Measurements from ENCODE around the gene GNG12. TPM values are rescaled to one million over a fixed set of nuclear protein-coding genes. Genes with fewer than 3 reads are reported as not detected.

GNG12 gene
- total and polyA plus RNA-seq, 2 donors (not counting 3 experiments of a cell fraction or from before 2014, with no cell fraction given): 107 to 152 TPM

DNA sequence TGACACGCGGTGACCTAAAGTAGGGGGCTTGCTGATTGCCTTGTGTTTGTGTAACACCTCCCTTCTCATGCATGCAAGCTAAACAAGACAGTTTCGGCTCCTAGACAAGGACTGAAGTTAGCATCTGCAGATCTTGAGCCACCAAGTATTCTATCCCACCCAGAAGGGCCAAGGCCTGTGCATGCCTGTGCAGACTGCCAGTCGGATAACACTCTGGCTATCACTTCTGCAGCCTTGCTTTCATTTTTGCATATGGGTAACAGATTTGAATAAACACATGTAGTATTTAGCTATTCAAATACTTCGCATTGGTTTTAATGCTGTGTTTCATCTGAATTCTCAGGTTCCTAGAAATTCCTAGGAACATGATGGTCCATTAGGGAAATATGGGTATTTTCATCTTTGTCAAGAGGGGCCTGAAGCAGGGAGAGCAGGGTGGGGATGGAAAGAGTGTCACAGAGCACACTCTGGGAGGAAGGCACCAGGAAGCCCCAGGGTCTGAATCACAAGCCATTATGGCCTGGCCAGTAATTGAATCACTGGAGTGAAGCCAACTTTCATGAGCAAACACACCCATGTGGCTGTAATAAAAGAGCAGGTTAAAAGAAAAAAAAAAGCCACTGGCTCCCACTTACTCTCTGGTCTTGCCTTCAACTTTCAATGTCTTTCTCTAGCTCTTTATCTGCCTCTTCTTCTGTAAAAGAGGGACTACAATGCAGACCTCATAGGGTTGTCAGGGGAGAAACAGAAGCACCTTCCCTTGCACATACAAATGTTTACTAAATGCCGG lies 120.0 kb downstream of the GNG12 start:
- H3K9ac ChIP-seq (replicated peaks; ENCODE audit: extremely low read depth, insufficient read depth, low read length): peak overlapping the region; percentile 35
- no peaks in the 10 kb centered on the region for H4K20me1 ChIP-seq (replicated peaks; ENCODE audit: control insufficient read depth, extremely low read depth, insufficient read depth, low read length)
- no peak overlapping the region for H2AFZ ChIP-seq (ENCODE audit: low read depth, low read length)
- intact Hi-C loops (cut with micrococcal nuclease) (loop anchor here (1.0 kb wide), 4 partner anchors 10 to 39 kb away; no protein-coding TSS in a partner anchor), dilution Hi-C loops (cut with MboI; ENCODE audit: extremely low pct_ligation_motif_present, low sequenced_read_pairs) (no loop called here)
- peaks cover 17% of the 10 kb centered on the region for H3K79me2 ChIP-seq (ENCODE audit: control insufficient read depth, insufficient read depth, low read length)
- TF ChIP-seq EZH2 (IDR thresholded peaks at IDR 0.05; ENCODE audit: borderline replicate concordance, low read depth, low read length, severe bottlenecking) (no peak), JUN (IDR thresholded peaks at IDR 0.05; ENCODE audit: borderline replicate concordance, insufficient read depth, insufficient read length, low read depth) (peak; percentile 11), MYC (IDR thresholded peaks at IDR 0.05; ENCODE audit: low read depth, low read length) (peak; percentile 13), POLR2AphosphoS5 (IDR thresholded peaks at IDR 0.05; ENCODE audit: insufficient read depth, low read depth, low read length) (peak; percentile 58), FOS (IDR thresholded peaks at IDR 0.05; ENCODE audit: borderline replicate concordance, insufficient read depth, low read length) (peak; percentile 71)
- FAIRE-seq: peak; percentile 83
- H3K9me1 ChIP-seq (replicated peaks; ENCODE audit: control insufficient read depth, extremely low read depth, insufficient read depth, low read length): no peaks in the 10 kb centered on the region
- H3K9me3 ChIP-seq (replicated peaks; ENCODE audit: control insufficient read depth, insufficient read depth, low read length): no peaks in the 10 kb centered on the region
- no peaks in the 10 kb centered on the region for H3K27me3 ChIP-seq (ENCODE audit: control insufficient read depth in 2 of 2, insufficient read depth in 2 of 2, low read length in 2 of 2)
- H3K4me2 ChIP-seq (ENCODE audit: insufficient read depth, low read length): peak overlapping the region; percentile 73
- no peak overlapping the region for H3K4me3 ChIP-seq (replicated peaks in 1 of 3; ENCODE audit: insufficient read depth in 1 of 3, low read depth in 1 of 3, low read length in 3 of 3)
- no TSS peak for BruUV-seq (replicated peaks)
- ChIA-PET POLR2A (interaction anchor here (0.6 to 1.5 kb wide), 2 partner anchors 11 to 108 kb away, joined by 3 to 7 read pairs; no protein-coding TSS in a partner anchor), CTCF (interaction anchor here (0.6 to 1.9 kb wide), 8 partner anchors 9 to 53 kb away, joined by 3 to 10 read pairs (median 3); no protein-coding TSS in a partner anchor)
- no peaks in the 10 kb centered on the region for H3K36me3 ChIP-seq (ENCODE audit: control insufficient read depth in 2 of 2, extremely low read depth in 1 of 2, insufficient read depth in 2 of 2, low read length in 2 of 2)
- peak; percentile 92 for DNase-seq (ENCODE audit: low read depth, low spot score)
- peaks cover 45% of the 10 kb centered on the region for H3K4me1 ChIP-seq (ENCODE audit: control insufficient read depth, extremely low read depth, insufficient read depth, low read length)
- H3K27ac ChIP-seq (ENCODE audit: insufficient read depth, low read depth, low read length): peak overlapping the region; percentile 64

- Histone ChIP-seq H3K4me3 (replicated peaks in 1 of 3; ENCODE audit: insufficient read depth in 1 of 3, low read depth in 1 of 3, low read length in 3 of 3) (no peak overlapping the region), H3K9me3 (replicated peaks; ENCODE audit: control insufficient read depth, insufficient read depth, low read length) (no peaks in the 10 kb centered on the region), H3K27ac (ENCODE audit: insufficient read depth, low read depth, low read length) (peak overlapping the region; percentile 74), H3K9me1 (replicated peaks; ENCODE audit: control insufficient read depth, extremely low read depth, insufficient read depth, low read length) (no peaks in the 10 kb centered on the region), H3K79me2 (ENCODE audit: control insufficient read depth, insufficient read depth, low read length) (peaks cover 17% of the 10 kb centered on the region), H4K20me1 (replicated peaks; ENCODE audit: control insufficient read depth, extremely low read depth, insufficient read depth, low read length) (no peaks in the 10 kb centered on the region), H3K4me1 (ENCODE audit: control insufficient read depth, extremely low read depth, insufficient read depth, low read length) (peaks cover 50% of the 10 kb centered on the region), H3K27me3 (ENCODE audit: control insufficient read depth in 2 of 2, insufficient read depth in 2 of 2, low read length in 2 of 2) (no peaks in the 10 kb centered on the region), H3K4me2 (ENCODE audit: insufficient read depth, low read length) (no peak overlapping the region), H3K9ac (replicated peaks; ENCODE audit: extremely low read depth, insufficient read depth, low read length) (no peak overlapping the region), H3K36me3 (ENCODE audit: control insufficient read depth in 2 of 2, extremely low read depth in 1 of 2, insufficient read depth in 2 of 2, low read length in 2 of 2) (no peaks in the 10 kb centered on the region), H2AFZ (ENCODE audit: low read depth, low read length) (no peak overlapping the region)
- no peak for TF ChIP-seq GATA2 (IDR thresholded peaks at IDR 0.05; ENCODE audit: insufficient read depth, insufficient read length, low read depth, low read length)
- no peak for TF ChIP-seq MYC (IDR thresholded peaks at IDR 0.05; ENCODE audit: low read depth, low read length)
- TF ChIP-seq, protein P1, sequence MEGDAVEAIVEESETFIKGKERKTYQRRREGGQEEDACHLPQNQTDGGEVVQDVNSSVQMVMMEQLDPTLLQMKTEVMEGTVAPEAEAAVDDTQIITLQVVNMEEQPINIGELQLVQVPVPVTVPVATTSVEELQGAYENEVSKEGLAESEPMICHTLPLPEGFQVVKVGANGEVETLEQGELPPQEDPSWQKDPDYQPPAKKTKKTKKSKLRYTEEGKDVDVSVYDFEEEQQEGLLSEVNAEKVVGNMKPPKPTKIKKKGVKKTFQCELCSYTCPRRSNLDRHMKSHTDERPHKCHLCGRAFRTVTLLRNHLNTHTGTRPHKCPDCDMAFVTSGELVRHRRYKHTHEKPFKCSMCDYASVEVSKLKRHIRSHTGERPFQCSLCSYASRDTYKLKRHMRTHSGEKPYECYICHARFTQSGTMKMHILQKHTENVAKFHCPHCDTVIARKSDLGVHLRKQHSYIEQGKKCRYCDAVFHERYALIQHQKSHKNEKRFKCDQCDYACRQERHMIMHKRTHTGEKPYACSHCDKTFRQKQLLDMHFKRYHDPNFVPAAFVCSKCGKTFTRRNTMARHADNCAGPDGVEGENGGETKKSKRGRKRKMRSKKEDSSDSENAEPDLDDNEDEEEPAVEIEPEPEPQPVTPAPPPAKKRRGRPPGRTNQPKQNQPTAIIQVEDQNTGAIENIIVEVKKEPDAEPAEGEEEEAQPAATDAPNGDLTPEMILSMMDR (IDR thresholded peaks at IDR 0.05; ENCODE audit: extremely low read depth in 1 of 2, insufficient read depth in 1 of 2, low read depth in 1 of 2, low read length in 2 of 2): no peak
- TF ChIP-seq POLR2AphosphoS5 (IDR thresholded peaks at IDR 0.05; ENCODE audit: insufficient read depth, low read depth, low read length): no peak
- no peak for TF ChIP-seq POLR2A (IDR thresholded peaks at IDR 0.05; ENCODE audit: low read depth, low read length)
- TF ChIP-seq JUN (IDR thresholded peaks at IDR 0.05; ENCODE audit: borderline replicate concordance, insufficient read depth, insufficient read length, low read depth): no peak
- TF ChIP-seq FOS (IDR thresholded peaks at IDR 0.05; ENCODE audit: borderline replicate concordance, insufficient read depth, low read length): no peak
- TF ChIP-seq EZH2 (IDR thresholded peaks at IDR 0.05; ENCODE audit: borderline replicate concordance, low read depth, low read length, severe bottlenecking): no peak
- TF ChIP-seq MAX (IDR thresholded peaks at IDR 0.05; ENCODE audit: insufficient read depth, insufficient read length): no peak
- intact Hi-C loops (cut with micrococcal nuclease) (no loop called here), dilution Hi-C loops (cut with MboI; ENCODE audit: extremely low pct_ligation_motif_present, low sequenced_read_pairs) (no loop called here)
- ChIA-PET CTCF (interaction anchor here (0.8 to 2.5 kb wide), 7 partner anchors 11 to 179 kb away, joined by 3 to 23 read pairs (median 7); no protein-coding TSS in a partner anchor), POLR2A (interaction anchor here (1.0 kb wide), 1 partner anchor 25 kb away, joined by 4 read pairs; no protein-coding TSS in a partner anchor)
- peak; percentile 33 for FAIRE-seq
- peak; percentile 40 for DNase-seq (ENCODE audit: low read depth, low spot score)
- no TSS peak for BruUV-seq (replicated peaks)
Observed at GRCh38 chr1:67711855-67712212, 121.4 kb downstream of the GNG12 start.
